Activated B cell treated with CpG ODN at 0.5 μM for 24 hours (primary cell): ENCODE results near the gene WNK1. TPM values are rescaled to one million over a fixed set of nuclear protein-coding genes. Genes with fewer than 3 reads are reported as not detected.
"Not testable (repeated sequence)": the region's sequence is repeated elsewhere in the genome, so short reads cannot be mapped to it uniquely, and the experiment has no call there.

ENCODE experiments used
- ATAC-seq: fragments of 200-7000 bp; cut with Tn5 transposase; one replicate; pipeline ENCODE4 v1.10.0; 2021; ENCODE audit warnings: low read depth, mild to moderate bottlenecking, moderate library complexity
- CTCF ChIA-PET: fragments of 350-600 bp; sonication (Branson Sonifier 250); formaldehyde crosslinking; loops from one replicate; lab custom pipeline; 2021; ENCODE audit warnings: antibody characterized with exemption; lab: Charles Lee
- POLR2A ChIA-PET: fragments of 350-600 bp; sonication (Branson Sonifier 250); formaldehyde crosslinking; loops from one replicate; lab custom pipeline; 2021; ENCODE audit warnings: antibody characterized with exemption; lab: Charles Lee
- DNase-seq: peaks from one replicate; pipeline ENCODE4 v3.0.0; 2022
- H3K27ac Mint-ChIP-seq: one replicate; pipeline ENCODE4 v1.8.0; 2020; ENCODE audit warnings: mixed read lengths
- H3K27me3 Mint-ChIP-seq: one replicate; pipeline ENCODE4 v1.8.0; 2021; ENCODE audit warnings: mixed read lengths
- H3K36me3 Mint-ChIP-seq: one replicate; pipeline ENCODE4 v1.8.0; 2021; ENCODE audit warnings: low read depth, mixed read lengths
- H3K4me1 Mint-ChIP-seq: one replicate; pipeline ENCODE4 v1.8.0; 2021; ENCODE audit warnings: mixed read lengths
- H3K4me3 Mint-ChIP-seq: one replicate; pipeline ENCODE4 v1.8.0; 2020; ENCODE audit warnings: mild to moderate bottlenecking, mixed read lengths
- H3K9me3 Mint-ChIP-seq: one replicate; pipeline ENCODE4 v1.8.0; 2020; ENCODE audit warnings: mixed read lengths
- CTCF ChIP-seq: fragments of 200-600 bp; IDR thresholded peaks from one replicate; pipeline ENCODE4 v1.8.0; 2022; ENCODE audit warnings: antibody characterized with exemption, mild to moderate bottlenecking
- intact Hi-C: fragments of 100-400 bp; cut with micrococcal nuclease; formaldehyde crosslinking; loops from one replicate; pipeline ENCODE4 v1.15.1; 2024
- total RNA-seq: library from RNA; stranded (reverse); gene quantifications from 2 replicates; pipeline ENCODE4 v1.2.3, GENCODE V29; 2022

WNK1 gene
- total RNA-seq, 1 donor from 2014 or later: 155 TPM

GRCh38 chr12:920676-921075 is 168.3 kb downstream of the WNK1 start:
- Mint-ChIP-seq H3K27me3 (no peaks in the 10 kb centered on the region), H3K36me3 (peaks cover 72% of the 10 kb centered on the region), H3K4me1 (peaks cover 4% of the 10 kb centered on the region), H3K9me3 (no peaks in the 10 kb centered on the region), H3K4me3 (no peak overlapping the region), H3K27ac (no peak overlapping the region)
- intact Hi-C loops: no loop called here
- ATAC-seq (no peak), DNase-seq (no peak)
- CTCF ChIA-PET: no interaction called here
- no peak for TF ChIP-seq CTCF
- POLR2A ChIA-PET: no interaction called here

GRCh38 chr12:922285-922684 is 169.9 kb downstream of the WNK1 start:
- no peaks in the 10 kb centered on the region for H3K9me3 Mint-ChIP-seq
- no peak for DNase-seq
- H3K4me3 Mint-ChIP-seq: no peak overlapping the region
- no peaks in the 10 kb centered on the region for H3K27me3 Mint-ChIP-seq
- H3K4me1 Mint-ChIP-seq: no peaks in the 10 kb centered on the region
- ChIA-PET POLR2A (no interaction called here), CTCF (interaction anchor here (1.6 kb wide), 1 partner anchor 27 kb away, joined by 3 read pairs; the partner anchor contains the start of gene RAD52)
- peaks cover 70% of the 10 kb centered on the region for H3K36me3 Mint-ChIP-seq
- H3K27ac Mint-ChIP-seq: no peak overlapping the region
- no peak for TF ChIP-seq CTCF
- no peak for ATAC-seq
- intact Hi-C loops: no loop called here

- no peak for ATAC-seq
- POLR2A ChIA-PET: no interaction called here
- CTCF ChIA-PET: no interaction called here
- Mint-ChIP-seq H3K4me1 (no peaks in the 10 kb centered on the region), H3K36me3 (peaks cover 73% of the 10 kb centered on the region), H3K4me3 (no peak overlapping the region), H3K27ac (no peak overlapping the region), H3K9me3 (no peaks in the 10 kb centered on the region), H3K27me3 (no peaks in the 10 kb centered on the region)
- intact Hi-C loops: no loop called here
- no peak for TF ChIP-seq CTCF
- DNase-seq: no peak
These were observed 174.3 kb downstream of the WNK1 start for GRCh38 chr12:926641-927040.

- DNase-seq (no peak), ATAC-seq (no peak)
- TF ChIP-seq CTCF: no peak
- Mint-ChIP-seq H3K36me3 (peaks cover 54% of the 10 kb centered on the region), H3K4me1 (no peaks in the 10 kb centered on the region), H3K27me3 (no peaks in the 10 kb centered on the region), H3K9me3 (no peaks in the 10 kb centered on the region), H3K27ac (no peak overlapping the region), H3K4me3 (no peak overlapping the region)
- intact Hi-C loops: no loop called here
- ChIA-PET CTCF (no interaction called here), POLR2A (no interaction called here)
These were observed 178.7 kb downstream of the WNK1 start for GRCh38 chr12:931060-931459.

- CTCF ChIA-PET: no interaction called here
- no peak overlapping the region for H3K27ac Mint-ChIP-seq
- H3K9me3 Mint-ChIP-seq: no peaks in the 10 kb centered on the region
- DNase-seq (no peak), ATAC-seq (no peak)
- H3K36me3 Mint-ChIP-seq: peaks cover 51% of the 10 kb centered on the region
- H3K4me1 Mint-ChIP-seq: no peaks in the 10 kb centered on the region
- no peak for TF ChIP-seq CTCF
- POLR2A ChIA-PET: no interaction called here
- H3K27me3 Mint-ChIP-seq: no peaks in the 10 kb centered on the region
- H3K4me3 Mint-ChIP-seq: no peak overlapping the region
- intact Hi-C loops: no loop called here
These were observed 179.2 kb downstream of the WNK1 start for GRCh38 chr12:931591-931990.

GRCh38 chr12:935891-936290 is 183.5 kb downstream of the WNK1 start:
- H3K27me3 Mint-ChIP-seq, DNase-seq, H3K4me1 Mint-ChIP-seq, H3K4me3 Mint-ChIP-seq, POLR2A ChIA-PET, ATAC-seq, intact Hi-C loops, H3K27ac Mint-ChIP-seq, H3K9me3 Mint-ChIP-seq, CTCF ChIA-PET: not testable (repeated sequence)
- H3K36me3 Mint-ChIP-seq: peaks cover 48% of the 10 kb centered on the region
